ENCODE results near the gene SLC25A13.

Gene SLC25A13

GRCh38 chr7:96102096-96102811 lies 219.6 kb downstream of the SLC25A13 start:
- DNase-seq (ENCODE audit: low read depth, low spot score): no peak

- no peak for DNase-seq (ENCODE audit: low read depth, low spot score)
These were observed 221.2 kb downstream of the SLC25A13 start for GRCh38 chr7:96100737-96101136.

GRCh38 chr7:96097835-96098234 lies 224.1 kb downstream of the SLC25A13 start:
- DNase-seq (ENCODE audit: low read depth, low spot score): no peak

- no peak for DNase-seq (ENCODE audit: low read depth, low spot score)
These were observed 228.5 kb downstream of the SLC25A13 start for GRCh38 chr7:96093435-96093834.

- no peak for DNase-seq (ENCODE audit: low read depth, low spot score)
These were observed 231.1 kb downstream of the SLC25A13 start for GRCh38 chr7:96090756-96091155.

GRCh38 chr7:96089511-96089910 lies 232.4 kb downstream of the SLC25A13 start:
- no peak for DNase-seq (ENCODE audit: low read depth, low spot score)

- no peak for DNase-seq (ENCODE audit: low read depth, low spot score)
These were observed 233.3 kb downstream of the SLC25A13 start for GRCh38 chr7:96088579-96088978.

- DNase-seq (ENCODE audit: low read depth, low spot score): no peak
These were observed 235.9 kb downstream of the SLC25A13 start for GRCh38 chr7:96085953-96086352.

- DNase-seq (ENCODE audit: low read depth, low spot score): no peak
These were observed 236.9 kb downstream of the SLC25A13 start for GRCh38 chr7:96084881-96085553.

- DNase-seq (ENCODE audit: low read depth, low spot score): no peak
These were observed 241.9 kb downstream of the SLC25A13 start for GRCh38 chr7:96080027-96080426.

- DNase-seq (ENCODE audit: low read depth, low spot score): no peak
These were observed 245.6 kb downstream of the SLC25A13 start for GRCh38 chr7:96076350-96076707.

- DNase-seq (ENCODE audit: low read depth, low spot score): peak; percentile 93
These were observed 246.2 kb downstream of the SLC25A13 start for GRCh38 chr7:96075510-96076349.

- DNase-seq (ENCODE audit: low read depth, low spot score): no peak
These were observed 247.0 kb downstream of the SLC25A13 start for GRCh38 chr7:96074871-96075270.

All from ELF-1 (cell line).